NCI-H446 treated with DMSO at 0.1 percent for 48 hours (cell line): ENCODE results near the gene EPN3.
A peak's percentile ranks its signal among the peaks of the same experiment; 100 is the strongest.

ENCODE experiments used
- DNase-seq: peaks from one replicate; lab custom pipeline; 2025; lab: John Stamatoyannopoulos, UW

Gene EPN3

DNA sequence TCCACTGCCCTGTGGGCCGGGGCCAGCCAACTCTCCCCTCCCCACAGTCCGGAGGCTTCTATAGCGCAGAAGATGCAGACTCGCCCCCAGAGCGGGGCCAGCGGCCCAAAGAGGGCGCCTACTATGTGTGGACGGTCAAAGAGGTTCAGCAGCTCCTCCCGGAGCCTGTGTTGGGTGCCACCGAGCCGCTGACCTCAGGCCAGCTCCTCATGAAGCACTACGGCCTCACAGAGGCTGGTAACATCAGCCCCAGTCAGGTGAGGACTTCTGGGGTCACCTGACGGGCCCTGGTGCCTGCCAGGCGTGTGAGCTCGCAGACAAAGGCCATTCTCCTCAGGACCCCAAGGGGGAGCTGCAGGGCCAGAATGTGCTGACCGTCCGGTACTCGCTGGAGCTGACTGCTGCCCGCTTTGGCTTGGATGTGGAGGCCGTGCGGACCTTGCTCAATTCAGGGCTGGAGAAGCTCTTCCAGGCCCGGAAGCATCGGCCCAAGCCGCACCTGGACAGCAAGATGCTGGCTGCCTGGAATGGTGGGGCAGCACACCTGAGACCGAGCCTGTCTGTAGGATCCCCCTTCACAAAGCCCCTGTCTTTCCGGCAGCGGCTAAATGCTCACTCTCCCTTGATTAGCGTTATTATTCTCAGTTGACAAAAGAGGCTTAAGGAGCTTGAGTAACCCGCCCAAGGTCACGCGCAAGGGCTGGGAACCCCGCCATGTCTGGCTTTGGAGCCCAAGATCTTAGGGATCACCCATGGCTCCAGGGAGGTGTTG is 18.3 kb downstream of the EPN3 start:
- DNase-seq = no peak

DNA sequence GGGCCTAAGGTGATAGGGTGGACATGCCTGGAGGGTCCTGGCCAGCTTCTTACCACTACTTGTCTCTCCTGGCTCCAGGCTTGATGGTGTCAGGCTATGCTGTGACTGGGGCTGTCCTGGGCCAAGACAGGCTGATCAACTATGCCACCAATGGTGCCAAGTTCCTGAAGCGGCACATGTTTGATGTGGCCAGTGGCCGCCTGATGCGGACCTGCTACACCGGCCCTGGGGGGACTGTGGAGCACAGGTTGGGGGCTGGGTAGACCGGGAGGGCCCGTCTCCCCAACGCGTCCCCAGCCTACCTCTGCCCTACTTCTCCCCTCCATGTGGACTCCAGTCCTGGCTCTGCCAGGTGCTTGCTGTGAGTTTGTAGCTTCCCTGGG is 18.9 kb downstream of the EPN3 start:
- no peak for DNase-seq

DNA sequence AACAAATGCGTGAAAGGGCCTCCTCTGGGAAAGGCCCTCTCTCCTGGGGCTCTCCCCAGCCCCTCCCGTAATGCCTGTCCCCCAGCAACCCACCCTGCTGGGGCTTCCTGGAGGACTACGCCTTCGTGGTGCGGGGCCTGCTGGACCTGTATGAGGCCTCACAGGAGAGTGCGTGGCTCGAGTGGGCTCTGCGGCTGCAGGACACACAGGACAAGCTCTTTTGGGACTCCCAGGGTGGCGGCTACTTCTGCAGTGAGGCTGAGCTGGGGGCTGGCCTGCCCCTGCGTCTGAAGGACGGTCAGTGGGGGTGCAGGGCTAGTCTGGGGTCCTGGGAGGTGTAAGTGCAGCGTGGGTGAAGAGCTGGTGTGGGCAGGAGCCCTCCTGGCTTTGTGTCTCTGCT is 19.3 kb downstream of the EPN3 start:
- DNase-seq = no peak

DNA sequence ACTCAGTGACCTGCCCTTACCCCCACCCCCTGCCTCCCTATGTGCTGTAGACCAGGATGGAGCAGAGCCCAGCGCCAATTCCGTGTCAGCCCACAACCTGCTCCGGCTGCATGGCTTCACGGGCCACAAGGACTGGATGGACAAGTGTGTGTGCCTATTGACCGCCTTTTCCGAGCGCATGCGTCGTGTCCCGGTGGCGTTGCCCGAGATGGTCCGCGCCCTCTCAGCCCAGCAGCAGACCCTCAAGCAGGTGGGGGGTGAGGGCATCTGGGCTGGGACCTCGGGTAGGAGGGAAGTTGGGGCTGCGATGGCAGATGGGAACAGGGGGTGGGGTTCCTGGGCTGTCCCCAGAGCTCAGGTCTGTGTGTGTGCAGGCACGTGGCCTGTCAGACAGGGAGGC is 21.7 kb downstream of the EPN3 start:
- DNase-seq = no peak

DNA sequence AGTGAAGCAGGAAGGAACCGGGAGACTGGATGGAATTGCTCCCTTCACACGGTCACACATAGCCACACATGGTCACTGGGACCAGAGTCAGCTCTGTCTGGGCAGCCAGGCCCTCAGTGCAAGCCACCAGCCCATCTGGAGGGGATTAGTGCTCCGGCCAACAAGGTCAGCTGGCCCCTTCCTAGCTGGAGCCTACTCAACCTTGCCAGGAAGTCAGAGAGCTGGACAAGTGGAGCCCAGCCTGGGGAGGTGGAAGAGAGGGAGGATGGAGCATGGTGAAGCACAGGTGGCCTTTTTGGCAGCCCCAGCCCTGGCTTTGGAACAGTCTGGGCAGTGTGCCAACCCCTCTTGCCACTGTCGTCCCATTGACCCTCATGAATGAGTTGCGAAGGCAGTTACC is 24.3 kb downstream of the EPN3 start:
- peak; percentile 58 for DNase-seq

DNA sequence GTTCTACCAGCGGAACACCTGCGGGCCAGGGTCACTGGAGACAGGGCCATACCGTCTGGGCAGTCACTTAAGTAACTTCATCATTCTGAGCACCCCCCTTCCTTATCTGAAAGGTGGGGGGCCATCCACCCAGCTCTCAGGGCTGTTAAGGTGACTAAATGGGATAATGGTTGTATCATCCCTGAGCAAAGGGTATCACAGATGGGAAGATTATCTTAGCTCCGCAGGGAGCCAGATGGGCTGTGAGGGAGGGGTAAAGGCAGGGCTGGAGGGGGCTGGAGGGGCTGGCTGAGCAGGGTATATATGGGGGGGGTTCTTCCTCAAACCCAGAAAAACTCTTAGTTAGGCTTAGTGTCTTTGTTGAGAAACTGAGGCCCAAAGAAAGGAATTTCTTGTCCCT is 25.1 kb downstream of the EPN3 start:
- DNase-seq = no peak

DNA sequence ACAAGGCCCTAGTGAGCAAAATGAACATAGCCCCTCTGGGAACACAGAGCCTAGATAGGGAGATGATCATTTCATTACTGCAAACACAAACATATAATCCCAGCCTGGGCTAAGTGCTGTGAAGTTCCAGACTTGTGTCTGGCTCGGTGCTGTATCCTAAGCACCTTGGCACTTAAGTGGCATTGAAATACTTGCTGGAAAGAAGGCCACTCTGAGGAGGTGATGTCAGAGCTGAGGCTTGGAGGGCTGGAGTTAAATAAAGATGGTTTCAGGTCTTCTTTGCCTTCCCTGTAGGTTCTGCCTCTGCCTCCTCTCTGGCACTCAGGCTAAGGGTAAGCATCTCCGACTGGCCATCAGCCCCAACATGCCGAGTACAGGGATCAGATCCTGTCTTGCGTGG is 25.6 kb downstream of the EPN3 start:
- DNase-seq = no peak

DNA sequence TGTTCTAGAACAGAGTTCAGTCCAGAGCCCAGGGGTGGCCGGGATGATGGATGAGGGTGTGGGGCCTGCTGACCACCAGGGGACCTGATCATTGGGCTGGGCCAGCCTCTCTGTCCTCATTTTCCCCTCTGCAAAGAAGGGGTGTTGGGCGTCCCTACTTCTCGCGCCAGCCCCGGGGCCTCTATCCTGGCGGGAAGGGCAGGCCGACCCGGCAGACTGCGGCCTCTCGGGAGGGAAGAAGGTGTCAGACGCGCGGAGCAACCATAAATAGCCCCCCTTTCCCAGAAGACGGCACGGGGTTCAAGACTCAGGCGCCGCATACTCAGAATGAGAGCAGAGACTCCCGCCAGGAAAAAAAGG is 26.0 kb downstream of the EPN3 start:
- no peak for DNase-seq

DNA sequence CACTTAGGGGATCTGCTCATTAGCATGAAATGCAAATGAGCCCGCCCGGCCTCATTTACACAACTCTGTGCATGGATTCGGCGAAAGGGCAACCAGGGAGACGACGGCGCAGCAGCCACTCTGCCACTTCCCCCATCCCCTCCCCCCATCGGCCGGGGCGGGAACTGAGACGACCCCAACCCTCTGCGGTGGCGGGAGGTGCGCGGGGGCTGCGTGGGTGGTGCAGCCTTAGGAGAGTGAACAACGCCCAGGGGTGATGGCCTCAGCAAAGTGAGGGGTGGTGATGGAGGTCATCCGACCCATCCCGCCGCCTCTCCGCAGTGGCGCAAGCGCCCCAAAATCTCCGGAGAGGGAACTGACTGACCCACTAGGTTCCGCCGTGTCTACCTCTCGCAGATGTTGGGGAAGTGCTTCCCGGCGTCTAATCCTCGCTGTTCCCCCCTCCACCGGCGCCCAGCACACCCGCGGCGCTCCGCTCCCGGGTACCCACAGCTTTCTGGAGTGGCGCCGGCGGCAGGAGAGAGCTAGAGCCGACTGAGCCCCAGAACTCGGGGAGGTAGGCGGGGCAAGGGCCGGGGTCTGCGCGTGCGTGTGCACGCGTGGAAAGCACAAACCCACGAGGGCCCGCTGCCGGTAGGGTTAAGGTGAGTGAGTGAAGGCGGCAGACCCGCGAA is 26.5 kb downstream of the EPN3 start:
- DNase-seq = no peak

DNA sequence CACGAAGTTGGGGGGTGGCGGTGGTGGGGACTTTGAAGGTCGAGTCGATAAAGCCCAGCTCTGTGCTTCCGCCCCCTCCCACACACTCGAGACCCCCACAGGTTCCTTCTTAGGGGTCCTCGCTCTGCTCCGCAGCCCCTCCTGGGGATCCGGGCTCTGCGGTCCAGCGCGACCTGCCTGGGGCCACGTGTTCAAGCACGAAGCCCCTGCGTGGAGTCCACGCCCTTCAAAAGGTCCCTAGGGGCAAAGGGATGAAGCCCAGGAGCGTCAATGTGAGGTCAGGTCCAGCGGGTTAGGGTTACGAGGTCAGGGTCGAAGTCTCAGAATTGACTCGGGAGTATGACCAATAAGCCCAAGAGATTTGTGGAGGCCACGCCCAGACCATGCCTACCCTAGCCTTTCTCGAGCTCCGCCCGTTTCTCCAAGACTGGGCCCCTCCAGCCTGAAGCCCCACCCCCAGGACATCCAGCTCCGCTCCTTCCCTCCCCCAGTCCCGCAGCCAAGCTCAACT is 27.2 kb downstream of the EPN3 start:
- DNase-seq = no peak

DNA sequence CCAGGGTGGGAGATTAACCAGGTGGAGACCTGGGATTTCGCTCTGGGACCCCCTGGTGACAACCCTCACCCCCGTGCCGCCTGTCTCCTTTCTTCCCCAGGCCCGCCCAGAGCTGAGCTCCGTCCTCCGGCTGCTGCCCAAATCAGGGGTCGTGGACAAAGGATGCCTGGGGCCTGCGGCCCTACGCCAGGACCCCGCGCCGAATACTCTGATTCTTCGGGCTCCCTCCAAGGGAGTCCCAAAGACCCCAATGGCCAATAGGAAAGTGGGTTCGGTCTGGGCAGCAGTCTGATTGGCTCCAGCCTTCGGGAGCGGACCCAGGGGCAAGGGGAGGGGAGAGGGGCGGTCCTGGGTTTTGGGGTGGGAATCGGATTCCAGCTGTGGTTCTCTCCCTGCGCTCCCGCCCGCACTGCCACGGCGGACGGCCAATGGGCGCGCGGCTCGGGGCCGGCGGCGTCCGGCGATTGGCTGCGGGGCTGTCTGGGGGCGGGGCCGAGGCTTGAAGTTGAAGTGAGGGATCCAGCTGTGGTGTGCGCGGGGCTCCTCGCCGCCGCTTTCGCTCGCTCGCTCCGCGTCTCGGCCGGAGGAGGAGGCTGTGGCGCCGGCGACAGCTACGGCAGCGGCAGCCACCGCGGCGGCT is 27.8 kb downstream of the EPN3 start, which contains the start of gene CACNA1G:
Gene CACNA1G (plus strand): TSS at position 531 of the 640 bp plus-strand sequence. CDS start 745 bp downstream, outside the sequence.
- no peak for DNase-seq

DNA sequence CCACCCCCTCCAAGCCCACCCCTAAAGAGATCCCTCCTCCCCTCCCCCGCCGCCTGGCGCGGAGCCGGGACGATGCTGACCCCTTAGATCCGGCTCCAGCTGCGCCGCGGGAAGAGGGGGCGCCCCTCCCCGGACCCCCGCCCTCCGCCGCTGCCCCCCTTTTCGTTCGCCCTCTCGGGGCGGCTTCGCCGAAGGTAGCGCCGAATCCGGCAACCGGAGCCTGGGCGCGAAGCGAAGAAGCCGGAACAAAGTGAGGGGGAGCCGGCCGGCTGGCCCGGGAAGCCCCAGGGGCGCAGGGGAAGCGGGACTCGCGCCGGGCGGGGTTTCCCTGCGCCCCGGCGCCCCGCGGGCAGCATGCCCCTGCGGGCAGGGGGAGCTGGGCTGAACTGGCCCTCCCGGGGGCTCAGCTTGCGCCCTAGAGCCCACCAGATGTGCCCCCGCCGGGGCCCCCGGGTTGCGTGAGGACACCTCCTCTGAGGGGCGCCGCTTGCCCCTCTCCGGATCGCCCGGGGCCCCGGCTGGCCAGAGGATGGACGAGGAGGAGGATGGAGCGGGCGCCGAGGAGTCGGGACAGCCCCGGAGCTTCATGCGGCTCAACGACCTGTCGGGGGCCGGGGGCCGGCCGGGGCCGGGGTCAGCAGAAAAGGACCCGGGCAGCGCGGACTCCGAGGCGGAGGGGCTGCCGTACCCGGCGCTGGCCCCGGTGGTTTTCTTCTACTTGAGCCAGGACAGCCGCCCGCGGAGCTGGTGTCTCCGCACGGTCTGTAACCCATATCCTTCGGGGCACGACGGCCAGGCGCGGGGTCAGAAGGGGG is 28.6 kb downstream of the EPN3 start:
- no peak for DNase-seq

DNA sequence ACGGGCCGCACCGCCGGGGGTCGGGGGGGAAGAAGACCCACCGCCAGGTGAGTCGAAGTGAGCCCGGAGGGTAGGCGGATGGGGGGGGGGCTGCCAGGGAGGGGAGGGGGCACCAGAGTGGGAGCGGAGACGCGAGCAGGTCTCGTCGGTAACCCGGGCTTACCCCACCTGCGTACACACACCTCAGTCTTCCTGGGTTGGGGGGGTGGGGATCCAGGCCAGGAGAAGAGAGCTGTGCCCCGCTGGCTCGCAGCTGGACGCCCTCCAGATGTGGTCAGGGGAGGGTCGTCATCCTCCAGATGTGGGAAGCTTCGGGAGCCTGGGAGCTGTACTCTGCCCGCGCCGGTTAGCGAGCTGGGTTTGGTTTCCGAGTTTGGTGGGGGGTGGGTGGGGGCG is 29.2 kb downstream of the EPN3 start:
- no peak for DNase-seq

DNA sequence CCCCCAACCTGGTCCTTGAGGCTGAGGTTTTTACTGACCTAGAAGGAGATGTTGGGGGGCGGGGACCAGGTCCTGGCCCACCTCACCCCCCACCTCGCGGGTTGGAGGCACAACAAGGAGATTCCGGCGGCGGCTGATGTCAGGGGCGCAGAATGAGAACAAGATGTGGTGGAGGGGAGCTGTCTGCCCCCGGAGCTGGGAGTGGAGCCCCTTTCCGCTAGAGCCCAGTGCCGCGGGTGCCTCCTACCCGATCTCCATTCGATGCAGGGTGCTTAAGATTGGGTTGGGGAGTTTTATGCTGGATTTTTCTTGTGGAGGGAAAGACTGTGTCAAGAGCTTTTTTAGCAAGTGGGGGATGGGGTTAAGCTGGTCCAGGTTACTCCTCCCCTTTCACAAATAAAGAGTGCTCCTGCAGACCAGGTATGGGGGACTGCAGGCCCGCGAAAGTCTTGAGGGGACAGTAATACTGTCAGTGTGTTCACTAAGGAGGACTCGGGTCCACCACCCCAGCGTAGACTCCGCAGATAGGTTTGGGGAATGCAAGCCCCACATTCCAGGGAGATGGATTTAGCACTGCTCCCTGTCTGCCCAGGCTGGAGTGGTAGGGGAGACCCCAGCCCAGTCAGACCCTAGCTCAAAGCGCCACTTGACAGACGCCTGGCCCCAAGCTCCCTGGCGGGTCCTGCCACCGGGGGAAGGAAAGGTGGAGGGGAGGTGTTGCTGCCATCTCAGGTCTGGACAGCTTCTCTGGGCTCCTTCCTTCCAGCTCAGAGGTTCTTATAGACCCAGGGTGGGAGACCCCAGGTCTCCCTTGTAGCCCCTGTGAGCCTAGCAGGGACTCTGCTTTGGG is 29.9 kb downstream of the EPN3 start:
- DNase-seq = no peak

DNA sequence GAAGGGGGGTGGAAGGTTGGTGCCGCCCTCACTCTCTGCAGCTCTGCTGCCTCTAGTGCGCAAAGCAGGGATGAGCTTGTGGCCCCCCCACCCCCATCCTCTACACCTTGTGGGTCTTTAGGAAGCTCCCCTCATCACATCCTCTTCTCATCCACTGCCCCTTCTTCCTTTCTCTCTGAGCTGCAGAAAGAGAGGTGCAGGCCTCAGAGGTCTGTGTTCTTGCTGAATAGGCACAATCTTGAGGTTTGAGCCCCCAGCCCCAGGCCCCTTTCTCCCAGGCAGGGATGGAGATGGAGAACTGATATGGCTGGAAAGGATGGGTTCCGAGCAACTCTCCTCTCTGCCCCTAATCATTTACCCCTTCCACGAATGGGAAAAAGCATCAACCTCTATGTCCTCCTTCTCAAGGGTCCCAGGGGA is 30.6 kb downstream of the EPN3 start:
- no peak for DNase-seq

DNA sequence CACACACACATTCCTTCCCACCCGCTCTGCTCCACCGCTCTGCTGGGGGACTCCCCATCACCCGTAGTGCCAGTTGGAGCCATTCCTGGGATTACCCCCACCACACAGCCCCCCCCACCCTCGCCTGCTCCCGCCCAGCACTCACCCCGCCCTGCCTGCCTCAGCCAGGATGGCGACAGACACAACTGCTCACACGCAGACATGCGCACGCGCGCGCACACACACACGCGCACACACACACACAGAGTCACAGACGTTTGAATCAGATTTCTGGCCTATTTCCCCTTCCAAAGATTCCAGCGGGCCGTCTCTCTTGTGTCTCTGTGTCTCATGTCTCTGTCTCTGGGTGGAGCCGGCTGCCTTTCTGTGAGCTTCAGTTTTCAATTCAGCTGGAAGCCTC is 32.4 kb downstream of the EPN3 start:
- DNase-seq = no peak

DNA sequence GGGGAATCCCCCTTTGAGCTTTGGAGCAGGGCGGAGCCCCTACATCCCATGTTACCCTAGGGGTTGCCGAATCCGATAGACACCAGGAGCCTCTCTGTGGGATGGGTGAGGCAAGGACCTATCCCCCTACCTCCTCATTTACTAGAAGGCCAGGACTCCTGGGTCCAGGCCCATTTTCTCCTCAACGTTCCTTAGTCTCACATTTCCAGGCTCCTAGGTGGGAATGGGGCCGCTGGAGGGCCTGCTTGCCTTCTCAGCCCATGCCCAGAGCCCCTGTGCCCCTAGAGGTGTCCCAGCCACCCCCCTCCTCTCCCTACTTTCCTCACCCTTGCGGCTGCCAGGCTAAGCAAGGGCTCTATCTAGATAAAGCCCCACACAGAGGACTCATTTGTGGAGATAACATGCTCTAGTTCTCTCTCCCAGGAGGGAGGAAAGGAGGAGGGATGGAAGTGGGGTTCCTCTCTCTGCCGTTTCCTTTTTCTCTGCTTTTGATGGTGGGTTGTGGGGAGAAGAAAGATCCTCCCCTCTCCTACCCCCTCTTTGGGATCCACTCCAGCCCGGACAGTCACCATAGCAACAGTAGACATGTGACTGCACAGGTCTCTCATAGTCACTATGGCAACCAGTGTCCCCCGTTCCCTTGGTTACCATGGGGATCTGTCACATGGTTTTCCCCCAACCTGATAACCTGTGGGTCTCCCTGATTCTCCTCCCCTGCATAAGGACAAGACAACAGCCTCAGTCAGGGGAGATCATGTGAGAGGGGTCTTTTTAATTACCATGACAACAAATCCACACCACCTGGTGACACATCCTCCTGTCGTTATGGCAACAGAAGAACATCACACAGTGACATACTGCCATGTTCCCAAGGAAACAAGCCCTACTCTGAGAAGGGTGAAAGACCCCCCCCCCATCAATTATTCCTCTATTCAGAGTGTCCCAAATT is 33.1 kb downstream of the EPN3 start:
- no peak for DNase-seq

DNA sequence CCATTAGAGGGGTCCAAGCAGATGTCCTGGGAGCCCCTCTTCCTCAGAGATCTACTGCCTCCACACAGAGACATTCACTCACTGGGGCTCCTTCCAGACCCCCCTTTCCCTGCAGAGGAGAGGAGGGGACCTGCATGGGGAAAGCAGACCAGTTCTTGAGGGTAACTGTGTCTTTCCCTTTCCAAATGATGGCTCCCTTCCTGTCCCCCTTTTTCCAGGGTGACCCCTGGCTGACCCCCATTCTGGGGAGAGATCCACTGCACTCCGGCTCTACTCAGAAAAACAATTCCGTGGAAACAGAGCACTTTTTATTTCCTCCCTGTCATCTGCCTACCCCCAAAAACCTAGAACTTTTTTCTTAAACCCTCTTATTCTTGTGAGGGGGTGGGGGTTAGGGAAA is 34.4 kb downstream of the EPN3 start:
- no peak for DNase-seq

DNA sequence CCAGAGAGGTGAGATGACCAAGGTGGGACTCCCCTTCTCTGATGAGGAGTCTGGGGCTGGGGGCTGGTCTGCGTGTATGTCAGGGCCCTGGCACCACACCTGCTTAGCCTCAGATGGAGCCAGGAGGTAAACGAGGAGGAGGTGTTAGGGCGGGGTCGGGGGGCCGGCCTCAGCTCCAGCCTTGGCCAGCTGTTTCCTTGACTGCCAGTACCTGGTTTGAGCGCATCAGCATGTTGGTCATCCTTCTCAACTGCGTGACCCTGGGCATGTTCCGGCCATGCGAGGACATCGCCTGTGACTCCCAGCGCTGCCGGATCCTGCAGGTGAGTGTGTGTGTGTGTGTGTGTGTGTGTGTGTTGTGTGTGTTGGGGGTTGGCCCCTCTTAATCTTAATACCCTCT is 36.1 kb downstream of the EPN3 start:
- no peak for DNase-seq

DNA sequence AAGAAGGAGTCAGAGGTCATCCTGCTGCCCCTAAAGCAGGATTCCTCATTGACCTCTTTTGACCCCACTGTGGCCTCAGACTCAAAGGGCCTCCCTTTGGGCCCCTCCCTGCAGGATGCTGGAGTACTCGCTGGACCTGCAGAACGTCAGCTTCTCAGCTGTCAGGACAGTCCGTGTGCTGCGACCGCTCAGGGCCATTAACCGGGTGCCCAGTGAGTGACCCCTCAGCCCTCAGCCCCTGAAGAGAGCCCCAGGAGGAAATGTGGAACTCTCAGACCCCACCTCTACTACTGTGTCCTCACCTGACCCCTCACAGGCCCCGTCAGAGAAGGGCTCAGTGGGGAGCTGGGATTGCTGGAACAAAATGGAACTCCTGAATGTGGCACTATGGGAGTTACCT is 37.1 kb downstream of the EPN3 start:
- no peak for DNase-seq
